HepG2 (cell line): ENCODE results near the gene SPPL2B. TPM values are rescaled to one million over a fixed set of nuclear protein-coding genes. Genes with fewer than 3 reads are reported as not detected.

ENCODE experiments used
- ATAC-seq: fragments of 200-7000 bp; cut with Tn5 transposase; 3 replicates; pipeline ENCODE4 v1.9.1; 2020; ENCODE audit warnings: mild to moderate bottlenecking, moderate library complexity
- BruUV-seq: library from RNA; stranded (reverse); fragments of 400-500 nt; replicated peaks from 2 replicates; lab custom pipeline; 2021; lab: Mats Ljungman, UMichigan
- CTCF ChIA-PET: fragments of 300-600 bp; formaldehyde crosslinking; extraction: SDS; loops from one replicate; lab custom pipeline; 2021; ENCODE audit warnings: low total read pairs, inconsistent platforms, low intra/inter-chr PET ratio; lab: Yijun Ruan, JAX
- POLR2A ChIA-PET: fragments of 350-600 bp; sonication (Branson Sonifier 250); formaldehyde crosslinking; loops from one replicate; lab custom pipeline; 2020; ENCODE audit warnings: antibody characterized with exemption, inconsistent platforms; lab: Yijun Ruan, JAX
- DNase-seq: peaks from one replicate; pipeline ENCODE4 v3.0.0-alpha.2; 2015; ENCODE audit warnings: low spot score
- FAIRE-seq: peaks from 3 replicates; lab custom pipeline; 2011; peaks lifted over from hg19 to GRCh38; lab: Jason Lieb, UNC
- H2AFZ ChIP-seq: one replicate; pipeline ENCODE4 v1.6.1; 2011; ENCODE audit warnings: low read length, inconsistent platforms
- H3K27ac ChIP-seq: fragments of 300-600 bp; 3 replicates; pipeline ENCODE4 v1.8.0; 2011; ENCODE audit warnings: mixed run types, mild to moderate bottlenecking, mixed read lengths, low read length, inconsistent platforms; ENCODE audit not compliant: insufficient read depth; ENCODE audit errors: extremely low read length
- H3K27me3 ChIP-seq, 2 experiments: fragments of 200-600 bp in 1 of 2; 2 replicates in 1 of 2; 3 replicates in 1 of 2; pipeline versions ENCODE4 v1.6.0 to v1.8.0; 2011; ENCODE audit warnings: low read length in 2 of 2, mild to moderate bottlenecking in 2 of 2, moderate library complexity in 2 of 2, inconsistent platforms in 1 of 2; ENCODE audit not compliant: insufficient read depth in 2 of 2, control insufficient read depth in 1 of 2
- H3K36me3 ChIP-seq, 2 experiments: fragments of 200-600 bp in 1 of 2; replicated peaks in 1 of 2; 2 replicates in 1 of 2; 3 replicates in 1 of 2; pipeline versions ENCODE4 v1.5.1 to v1.8.0; 2011; ENCODE audit warnings: low read length in 2 of 2, inconsistent platforms in 1 of 2; ENCODE audit not compliant: insufficient read depth in 2 of 2, control insufficient read depth in 1 of 2
- H3K4me1 ChIP-seq: 2 replicates; pipeline ENCODE4 v1.5.1; 2012; ENCODE audit warnings: low read length, inconsistent platforms; ENCODE audit not compliant: insufficient read depth
- H3K4me2 ChIP-seq: 2 replicates; pipeline ENCODE4 v1.6.0; 2011; ENCODE audit warnings: low read depth, low read length, inconsistent platforms
- H3K4me3 ChIP-seq, 3 experiments: fragments of 200-600 bp in 1 of 3; sonication (generic), shearing (Covaris generic) in 1 of 3; replicated peaks in 1 of 3; 2 replicates each; pipeline ENCODE4 v1.5.1; 2011 to 2016; ENCODE audit warnings: low read length in 3 of 3, inconsistent platforms in 2 of 3, low read depth in 2 of 3, mild to moderate bottlenecking in 2 of 3, control low read depth in 1 of 3, mixed read lengths in 1 of 3; ENCODE audit not compliant: insufficient read depth in 1 of 3
- H3K79me2 ChIP-seq: one replicate; pipeline ENCODE4 v1.6.1; 2011; ENCODE audit warnings: low read length, inconsistent platforms; ENCODE audit not compliant: insufficient read depth
- H3K9ac ChIP-seq: 2 replicates; pipeline ENCODE4 v1.6.0; 2011; ENCODE audit warnings: mild to moderate bottlenecking, low read depth, low read length, inconsistent platforms; ENCODE audit not compliant: insufficient read depth
- H3K9me3 ChIP-seq: 2 replicates; pipeline ENCODE4 v1.5.1; 2012; ENCODE audit warnings: mild to moderate bottlenecking, low read length
- H4K20me1 ChIP-seq: 2 replicates; pipeline ENCODE4 v1.6.0; 2011; ENCODE audit warnings: inconsistent platforms, mild to moderate bottlenecking, low read length, moderate library complexity; ENCODE audit not compliant: insufficient read depth
- CTCF ChIP-seq: sonication (generic); formaldehyde crosslinking; IDR thresholded peaks from 2 replicates; pipeline ENCODE4 v1.5.0; 2020; ENCODE audit warnings: mild to moderate bottlenecking, missing genetic modification reagents, moderate library complexity
- DNMT1 ChIP-seq: sonication (generic); formaldehyde crosslinking; IDR thresholded peaks from 2 replicates; pipeline ENCODE4 v1.5.1; 2020; ENCODE audit warnings: mild to moderate bottlenecking, missing genetic modification reagents
- GABPB1 ChIP-seq: IDR thresholded peaks from 2 replicates; pipeline ENCODE4 v1.6.1; 2016; ENCODE audit warnings: mild to moderate bottlenecking, missing genetic modification reagents, moderate library complexity, missing compliant biosample characterization
- HMG20B ChIP-seq: conservative IDR thresholded peaks from 2 replicates; pipeline ENCODE4 v1.6.1; 2016; ENCODE audit warnings: missing genetic modification reagents, missing compliant biosample characterization
- HNRNPL ChIP-seq: fragments of 200-400 bp; formaldehyde crosslinking; IDR thresholded peaks from 2 replicates; pipeline ENCODE4 v1.6.1; 2017; ENCODE audit warnings: mild to moderate bottlenecking, low read depth, low read length
- KMT2A ChIP-seq: sonication (generic); formaldehyde crosslinking; IDR thresholded peaks from 2 replicates; pipeline ENCODE4 v1.4.0; 2020; ENCODE audit warnings: missing genetic modification reagents
- PPARG ChIP-seq: conservative IDR thresholded peaks from 2 replicates; pipeline ENCODE4 v1.6.1; 2016; ENCODE audit warnings: missing biosample characterization, missing genetic modification reagents
- STAG1 ChIP-seq: sonication (generic); formaldehyde crosslinking; IDR thresholded peaks from 2 replicates; pipeline ENCODE4 v1.4.0; 2020; ENCODE audit warnings: missing genetic modification reagents
- XRCC5 ChIP-seq: fragments of 200-400 bp; formaldehyde crosslinking; optimal IDR thresholded peaks from 2 replicates; pipeline ENCODE3; 2017; ENCODE audit warnings: mild to moderate bottlenecking, low read length
- ZBTB7A ChIP-seq: sonication (generic); formaldehyde crosslinking; IDR thresholded peaks from 2 replicates; pipeline ENCODE4 v1.8.0; 2022; ENCODE audit warnings: mild to moderate bottlenecking, missing genetic modification reagents
- ZC3H4 ChIP-seq: sonication (generic); formaldehyde crosslinking; IDR thresholded peaks from 2 replicates; pipeline ENCODE4 v1.4.0; 2020; ENCODE audit warnings: missing genetic modification reagents, borderline replicate concordance
- ZFX ChIP-seq: sonication (generic); formaldehyde crosslinking; IDR thresholded peaks from 2 replicates; pipeline ENCODE4 v1.4.0; 2020; ENCODE audit warnings: mild to moderate bottlenecking, low read depth, missing genetic modification reagents, moderate library complexity
- WGBS: methylation state at CpG from one replicate; pipeline ENCODE4 v1.1.6; 2017; ENCODE audit warnings: low lambda C conversion rate; 5-methylcytosine and 5-hydroxymethylcytosine counted together
- in situ Hi-C: cut with HindIII; loops from 2 replicates; pipeline ENCODE4 v1.10.0; 2017; ENCODE audit warnings: low pct_unique_long_range_greater_than_20kb; ENCODE audit not compliant: extremely low pct_ligation_motif_present
- intact Hi-C: fragments of 100-400 bp; cut with micrococcal nuclease; formaldehyde crosslinking; loops from one replicate; pipeline ENCODE4 v1.10.0; 2022; ENCODE audit not compliant: unreplicated experiment
- polyA plus RNA-seq, 8 experiments: library from polyadenylated mRNA; depleted of rRNA in 3 of 8; stranded (reverse) in 7 of 8; unstranded in 1 of 8; fragments of >200 nt; fragmentation: Illumina TruSeq in 4 of 8; extraction: Trizol in 4 of 8; gene quantifications; 2 replicates each; pipeline versions ENCODE4 v1.2.1 to v1.2.3, GENCODE V29; 2011 to 2016; ENCODE audit warnings: low read depth in 4 of 8, missing spikeins in 1 of 8, mixed read lengths in 1 of 8; ENCODE audit not compliant: insufficient read depth in 1 of 8
- total RNA-seq, 5 experiments: library from RNA; depleted of rRNA; stranded (reverse); fragments of >200 nt; fragmentation: Illumina TruSeq; extraction: Trizol; gene quantifications; 2 replicates each; pipeline ENCODE4 v1.2.3, GENCODE V29; 2016; ENCODE audit warnings: low read depth in 1 of 5

SPPL2B gene
- total and polyA plus RNA-seq, 2 of the 13 experiments (the other 11 are each of a cell fraction or from before 2014, with no cell fraction given) = 14.9 to 15.2 TPM

- no TSS peak for BruUV-seq
- intact Hi-C loops (no loop called here), in situ Hi-C loops (no loop called here)
- H3K4me2 ChIP-seq = peak overlapping the region; percentile 57
- ATAC-seq = peak; percentile 7; the same call in 1 of the 3 replicates
- H3K27me3 ChIP-seq = no peaks in the 10 kb centered on the region; a peak in 1 of 5 replicates
- no peak overlapping the region for H2AFZ ChIP-seq
- TF ChIP-seq HMG20B = no peak
- 0 out of 2 replicates have a peak, but pooled peaks have one; percentile 30 for TF ChIP-seq ZBTB7A (CRISPR knock-in tag)
- TF ChIP-seq HNRNPL = 0 out of 2 replicates have a peak, but pooled peaks have one; percentile 54
- no peak for TF ChIP-seq GABPB1 (CRISPR knock-in tag)
- 0 out of 2 replicates have a peak, but pooled peaks have one; percentile 18 for TF ChIP-seq PPARG (CRISPR knock-in tag)
- TF ChIP-seq ZC3H4 (CRISPR knock-in tag) = no peak
- no peak for TF ChIP-seq DNMT1 (CRISPR knock-in tag)
- peak; percentile 50 for TF ChIP-seq STAG1
- 0 out of 2 replicates have a peak, but pooled peaks have one; percentile 9 for TF ChIP-seq KMT2A (CRISPR knock-in tag)
- 0 out of 2 replicates have a peak, but pooled peaks have one; percentile 10 for TF ChIP-seq ZFX (CRISPR knock-in tag)
- peak; percentile 67 for TF ChIP-seq CTCF (CRISPR knock-in tag)
- peak; percentile 27 for TF ChIP-seq XRCC5
- H3K9ac ChIP-seq = peak overlapping the region; percentile 33; the same call in 1 of the 2 replicates
- no peak for FAIRE-seq
- POLR2A ChIA-PET = interaction anchor here (1.2 kb wide), 1 partner anchor 143 kb away, joined by 3 read pairs; no protein-coding TSS in a partner anchor
- no peak overlapping the region for H3K27ac ChIP-seq
- peaks cover 51% of the 10 kb centered on the region for H3K4me1 ChIP-seq
- CTCF ChIA-PET = interaction anchor here (1.0 kb wide), 1 partner anchor 58 kb away, joined by 3 read pairs; no protein-coding TSS in a partner anchor
- H3K9me3 ChIP-seq = no peaks in the 10 kb centered on the region
- 38% methylated on average over 3 of the region's 11 CpGs for WGBS
- peaks cover 8% of the 10 kb centered on the region; the same call in 1 of the 2 replicates for H4K20me1 ChIP-seq
- peaks cover 19% of the 10 kb centered on the region for H3K79me2 ChIP-seq
- H3K4me3 ChIP-seq = peak overlapping the region in 1 of 3 experiments; percentile 45; a peak in 2 of 6 replicates
- no peak for DNase-seq
- H3K36me3 ChIP-seq = no peaks in the 10 kb centered on the region
These were observed 5.3 kb downstream of the SPPL2B start for GRCh38 chr19:2333807-2334211.
